HFFc6 (cell line): ENCODE results near the gene KLF7. TPM values are rescaled to one million over a fixed set of nuclear protein-coding genes. Genes with fewer than 3 reads are reported as not detected.

ENCODE experiments used
- DNase-seq: peaks from one replicate; pipeline ENCODE4 v3.0.0-alpha.2; 2018
- H3K27ac Mint-ChIP-seq: 2 replicates; pipeline ENCODE4 v1.8.0; 2020; ENCODE audit warnings: mild to moderate bottlenecking, mixed read lengths
- H3K27me3 Mint-ChIP-seq: 2 replicates; pipeline ENCODE4 v1.8.0; 2021; ENCODE audit warnings: mild to moderate bottlenecking, moderate library complexity, mixed read lengths; ENCODE audit not compliant: insufficient read depth
- H3K36me3 Mint-ChIP-seq: 2 replicates; pipeline ENCODE4 v1.8.0; 2021; ENCODE audit warnings: low read depth, mixed read lengths
- H3K4me1 Mint-ChIP-seq: 2 replicates; pipeline ENCODE4 v1.8.0; 2020; ENCODE audit warnings: low read depth, mixed read lengths
- H3K4me3 Mint-ChIP-seq: 2 replicates; pipeline ENCODE4 v1.8.0; 2020; ENCODE audit warnings: mild to moderate bottlenecking, moderate library complexity, mixed read lengths
- H3K9me3 Mint-ChIP-seq: 2 replicates; pipeline ENCODE4 v1.8.0; 2020; ENCODE audit warnings: mild to moderate bottlenecking, mixed read lengths
- total RNA-seq, 6 experiments: library from RNA; stranded (reverse); fragmentation: NEBNext Ultra II Directional; extraction: Animal tissue kit (Norgen Biotek cat#: 25700); gene quantifications; 2 replicates in 1 of 6; 3 replicates in 5 of 6; pipeline ENCODE4 v1.2.3, GENCODE V29; 2021
- TF ChIP-seq, protein P1 (sequence below): fragments of 200-600 bp; sonication (generic); IDR thresholded peaks from 2 replicates; pipeline ENCODE4 v1.5.0; 2021; ENCODE audit warnings: antibody characterized with exemption, mild to moderate bottlenecking

KLF7 gene
- total RNA-seq, 6 experiments from 2014 or later = 29.4 to 45.0 (median 34.0) TPM

DNA sequence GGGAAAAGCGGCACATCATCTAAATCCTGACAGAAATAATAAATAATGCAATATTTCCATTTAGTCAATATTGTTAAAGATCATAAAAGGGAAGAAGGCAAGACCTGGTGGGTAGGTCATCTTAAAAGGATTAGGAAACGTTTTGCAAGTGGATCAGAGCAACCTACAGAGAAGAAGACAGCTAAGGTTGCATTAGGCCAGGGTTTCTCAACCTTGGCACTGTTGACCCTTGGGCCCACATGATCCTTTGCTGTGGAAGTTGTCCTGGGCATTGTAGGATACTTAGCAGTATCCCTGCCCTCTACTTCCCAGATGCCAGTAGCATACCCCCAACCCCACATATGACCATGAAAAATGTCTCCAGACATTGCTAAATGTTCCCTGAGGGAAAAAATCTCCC, 55.0 kb downstream of the KLF7 start:
- no peak for DNase-seq

DNA sequence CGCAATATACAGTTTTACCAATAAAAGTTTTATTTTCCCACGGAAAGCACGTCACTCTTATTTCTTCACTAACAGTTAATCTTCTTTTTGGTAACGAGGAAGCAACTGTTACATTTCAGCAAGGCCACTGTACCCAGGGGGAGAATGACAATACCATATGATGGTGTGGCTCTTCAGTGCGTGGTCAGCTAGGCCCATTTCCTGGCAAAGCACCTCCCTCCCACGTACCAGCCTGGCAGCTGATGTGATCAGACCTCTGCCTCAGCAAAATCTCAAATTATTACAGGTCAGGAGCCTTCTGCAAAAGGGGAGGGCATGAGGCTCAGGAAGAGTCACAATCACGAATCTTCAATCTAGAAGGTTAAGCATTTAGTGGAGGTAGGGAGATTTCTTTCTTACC, 55.4 kb downstream of the KLF7 start:
- TF ChIP-seq, protein P1, sequence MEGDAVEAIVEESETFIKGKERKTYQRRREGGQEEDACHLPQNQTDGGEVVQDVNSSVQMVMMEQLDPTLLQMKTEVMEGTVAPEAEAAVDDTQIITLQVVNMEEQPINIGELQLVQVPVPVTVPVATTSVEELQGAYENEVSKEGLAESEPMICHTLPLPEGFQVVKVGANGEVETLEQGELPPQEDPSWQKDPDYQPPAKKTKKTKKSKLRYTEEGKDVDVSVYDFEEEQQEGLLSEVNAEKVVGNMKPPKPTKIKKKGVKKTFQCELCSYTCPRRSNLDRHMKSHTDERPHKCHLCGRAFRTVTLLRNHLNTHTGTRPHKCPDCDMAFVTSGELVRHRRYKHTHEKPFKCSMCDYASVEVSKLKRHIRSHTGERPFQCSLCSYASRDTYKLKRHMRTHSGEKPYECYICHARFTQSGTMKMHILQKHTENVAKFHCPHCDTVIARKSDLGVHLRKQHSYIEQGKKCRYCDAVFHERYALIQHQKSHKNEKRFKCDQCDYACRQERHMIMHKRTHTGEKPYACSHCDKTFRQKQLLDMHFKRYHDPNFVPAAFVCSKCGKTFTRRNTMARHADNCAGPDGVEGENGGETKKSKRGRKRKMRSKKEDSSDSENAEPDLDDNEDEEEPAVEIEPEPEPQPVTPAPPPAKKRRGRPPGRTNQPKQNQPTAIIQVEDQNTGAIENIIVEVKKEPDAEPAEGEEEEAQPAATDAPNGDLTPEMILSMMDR = no peak
- no peak for DNase-seq
- H3K4me1 Mint-ChIP-seq = no peaks in the 10 kb centered on the region; the same call in 1 of the 2 replicates
- H3K9me3 Mint-ChIP-seq = no peaks in the 10 kb centered on the region
- no peak overlapping the region for H3K4me3 Mint-ChIP-seq
- H3K27ac Mint-ChIP-seq = no peak overlapping the region; the same call in 1 of the 2 replicates
- peaks cover 43% of the 10 kb centered on the region for H3K36me3 Mint-ChIP-seq
- peaks cover 6% of the 10 kb centered on the region for H3K27me3 Mint-ChIP-seq

More for the DNA sequence above, 55.0 kb downstream of the KLF7 start:
- TF ChIP-seq, protein P1 = no peak
- Mint-ChIP-seq H3K36me3 (peaks cover 39% of the 10 kb centered on the region), H3K27ac (no peak overlapping the region; the same call in 1 of the 2 replicates), H3K27me3 (peaks cover 6% of the 10 kb centered on the region), H3K4me3 (no peak overlapping the region), H3K9me3 (no peaks in the 10 kb centered on the region), H3K4me1 (peaks cover 3% of the 10 kb centered on the region; the same call in 1 of the 2 replicates)

- DNase-seq = no peak
- H3K4me3 Mint-ChIP-seq = no peak overlapping the region
- H3K27me3 Mint-ChIP-seq = peaks cover 6% of the 10 kb centered on the region
- no peak overlapping the region; the same call in 1 of the 2 replicates for H3K27ac Mint-ChIP-seq
- peaks cover 45% of the 10 kb centered on the region for H3K36me3 Mint-ChIP-seq
- TF ChIP-seq, protein P1 = no peak
- no peaks in the 10 kb centered on the region for H3K9me3 Mint-ChIP-seq
- H3K4me1 Mint-ChIP-seq = no peaks in the 10 kb centered on the region
These were observed 56.0 kb downstream of the KLF7 start for GRCh38 chr2:207109768-207110167.

DNA sequence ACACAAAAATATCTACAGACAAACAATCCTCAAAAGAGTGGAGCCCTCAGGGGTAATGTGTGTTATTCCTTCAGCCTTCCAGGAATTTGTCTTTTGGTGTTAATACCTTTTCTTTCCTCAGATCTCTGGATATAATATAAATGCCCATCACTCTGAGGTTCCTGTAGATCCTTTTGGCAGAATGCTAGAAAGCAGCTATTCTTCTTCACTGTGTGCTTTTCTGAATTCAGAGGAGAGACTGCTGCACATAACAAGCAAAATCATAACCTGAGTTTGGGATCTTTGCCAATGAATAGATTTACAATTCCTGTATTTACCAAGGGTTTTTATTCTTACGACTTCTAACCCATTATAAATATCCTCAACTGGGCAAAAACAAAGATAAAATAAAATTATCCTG, 57.3 kb downstream of the KLF7 start:
- Mint-ChIP-seq H3K27ac (no peak overlapping the region), H3K4me3 (no peak overlapping the region), H3K36me3 (peaks cover 41% of the 10 kb centered on the region), H3K27me3 (peaks cover 6% of the 10 kb centered on the region), H3K4me1 (peaks cover 3% of the 10 kb centered on the region; the same call in 1 of the 2 replicates), H3K9me3 (no peaks in the 10 kb centered on the region)
- TF ChIP-seq, protein P1 = no peak
- no peak for DNase-seq

DNA sequence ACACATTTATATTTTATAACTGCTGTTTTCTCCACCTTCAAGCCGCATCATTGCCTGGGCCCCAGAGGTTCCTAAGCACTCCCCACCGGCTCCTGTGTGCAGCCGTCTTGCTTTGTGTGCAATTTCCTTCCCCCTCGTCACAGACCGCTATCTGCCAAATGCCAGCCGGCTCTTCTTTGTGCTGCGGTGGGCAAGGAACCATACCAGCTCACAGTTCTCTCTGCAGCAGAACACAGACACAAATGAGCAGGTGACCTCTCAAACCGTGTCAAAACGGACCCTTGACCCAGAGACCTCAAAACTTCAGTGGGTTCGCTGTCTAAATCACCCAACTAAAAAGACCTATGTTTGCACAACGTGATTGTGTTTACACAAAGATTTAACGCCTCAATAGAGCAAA, 58.2 kb downstream of the KLF7 start:
- Mint-ChIP-seq H3K9me3 (no peaks in the 10 kb centered on the region), H3K4me3 (no peak overlapping the region), H3K27me3 (peaks cover 6% of the 10 kb centered on the region), H3K36me3 (peaks cover 44% of the 10 kb centered on the region), H3K27ac (no peak overlapping the region), H3K4me1 (peaks cover 6% of the 10 kb centered on the region; the same call in 1 of the 2 replicates)
- TF ChIP-seq, protein P1 = no peak
- DNase-seq = no peak
